K562 (cell line): Measurements from ENCODE around the gene CRYAB. TPM values are rescaled to one million over a fixed set of nuclear protein-coding genes. Genes with fewer than 3 reads are reported as not detected.
A peak's percentile ranks its signal among the peaks of the same experiment; 100 is the strongest.

ENCODE experiments used
- BRCA1 ChIP-seq, 2 experiments: fragments of 450-650 bp in 1 of 2; sonication (generic) in 1 of 2; formaldehyde crosslinking in 1 of 2; IDR thresholded peaks; 2 replicates each; pipeline versions ENCODE4 v1.5.0 to v1.6.1; 2017 to 2020; ENCODE audit warnings: mild to moderate bottlenecking in 1 of 2, missing genetic modification reagents in 1 of 2
- CTCF ChIP-seq, 3 experiments: IDR thresholded peaks in 2 of 3; conservative IDR thresholded peaks in 1 of 3; 2 replicates each; pipeline ENCODE4 v1.5.1; 2011 to 2012; ENCODE audit warnings: low read length in 3 of 3, mild to moderate bottlenecking in 3 of 3, control low read depth in 2 of 3, improper control_type of control experiment in 1 of 3, inconsistent platforms in 1 of 3, low read depth in 1 of 3, mixed read lengths in 1 of 3, moderate library complexity in 1 of 3; ENCODE audit not compliant: insufficient read depth in 2 of 3
- EZH2 ChIP-seq: IDR thresholded peaks from 2 replicates; pipeline ENCODE4 v1.6.1; 2012; ENCODE audit warnings: low read depth, mild to moderate bottlenecking, inconsistent platforms, low read length, borderline replicate concordance
- GABPB2 ChIP-seq: fragments of 250-450 bp; sonication (Bioruptor Pico); conservative IDR thresholded peaks from 2 replicates; pipeline ENCODE4 v1.5.1; 2021; ENCODE audit warnings: mild to moderate bottlenecking
- IRF1 ChIP-seq: sonication (generic); formaldehyde crosslinking; IDR thresholded peaks from 2 replicates; pipeline ENCODE4 v1.8.0; 2022; ENCODE audit warnings: missing genetic modification reagents, mild to moderate bottlenecking, borderline replicate concordance
- MED1 ChIP-seq: sonication (generic); formaldehyde crosslinking; IDR thresholded peaks from 2 replicates; pipeline ENCODE4 v1.8.1; 2023; ENCODE audit warnings: missing genetic modification reagents, borderline replicate concordance
- NBN ChIP-seq: fragments of 450-650 bp; IDR thresholded peaks from 2 replicates; pipeline ENCODE4 v1.6.1; 2016; ENCODE audit warnings: low read depth, mild to moderate bottlenecking
- POLR2AphosphoS5 ChIP-seq: IDR thresholded peaks from 2 replicates; pipeline ENCODE4 v1.6.1; 2011; ENCODE audit warnings: mild to moderate bottlenecking, low read depth, low read length, moderate library complexity; ENCODE audit not compliant: control insufficient read depth, insufficient read depth
- SAFB ChIP-seq: fragments of 200-400 bp; formaldehyde crosslinking; IDR thresholded peaks from 2 replicates; pipeline ENCODE4 v1.6.1; 2017; ENCODE audit warnings: low read depth, low read length, borderline replicate concordance
- SMAD4 ChIP-seq: fragments of 250-450 bp; sonication (Bioruptor Pico); conservative IDR thresholded peaks from 2 replicates; pipeline ENCODE4 v1.8.0; 2021; ENCODE audit warnings: inconsistent platforms, mild to moderate bottlenecking, moderate library complexity
- THRB ChIP-seq: fragments of 450-650 bp; formaldehyde crosslinking; conservative IDR thresholded peaks from 2 replicates; pipeline ENCODE4 v1.4.0; 2022; ENCODE audit warnings: mild to moderate bottlenecking, missing genetic modification characterization
- ZBTB11 ChIP-seq, 3 experiments: fragments of 200-800 bp in 1 of 3; fragments of 250-450 bp in 1 of 3; fragments of 450-650 bp in 1 of 3; sonication (Bioruptor Pico) in 1 of 3; sonication (Bioruptor generic) in 1 of 3; formaldehyde crosslinking in 1 of 3; IDR thresholded peaks; 2 replicates each; pipeline versions ENCODE4 v1.6.1 to v1.8.0; 2016 to 2022; ENCODE audit warnings: mild to moderate bottlenecking in 2 of 3, missing genetic modification characterization in 2 of 3, missing compliant biosample characterization in 1 of 3, moderate library complexity in 1 of 3
- ZNF165 ChIP-seq: fragments of 250-450 bp; sonication (Bioruptor Pico); IDR thresholded peaks from 2 replicates; pipeline ENCODE4 v1.4.0; 2020; ENCODE audit warnings: borderline replicate concordance
- ZNF232 ChIP-seq: sonication (generic); formaldehyde crosslinking; IDR thresholded peaks from 2 replicates; pipeline ENCODE4 v1.8.0; 2022; ENCODE audit warnings: mild to moderate bottlenecking, missing genetic modification reagents
- ZNF280B ChIP-seq: fragments of 250-450 bp; sonication (Bioruptor Pico); IDR thresholded peaks from 2 replicates; pipeline ENCODE4 v1.5.1; 2021; ENCODE audit warnings: mild to moderate bottlenecking
- ZNF316 ChIP-seq: fragments of 450-650 bp; IDR thresholded peaks from 2 replicates; pipeline ENCODE4 v1.6.1; 2016
- ZNF436 ChIP-seq: fragments of 250-450, 450-650 bp; sonication (Bioruptor Pico); formaldehyde crosslinking; IDR thresholded peaks from 2 replicates; pipeline ENCODE4 v1.7.0; 2020; ENCODE audit warnings: mild to moderate bottlenecking
- polyA plus RNA-seq, 8 experiments: library from polyadenylated mRNA; depleted of rRNA in 4 of 8; stranded (reverse) in 5 of 8; unstranded in 3 of 8; fragments of >200 nt; fragmentation: Nextera tagmentation in 2 of 8; fragmentation: Illumina TruSeq in 1 of 8; extraction: Ambion mirVana in 2 of 8; extraction: Trizol in 1 of 8; gene quantifications; 2 replicates each; pipeline versions ENCODE4 v1.2.1 to v1.2.3, GENCODE V29; 2011 to 2014; ENCODE audit warnings: inconsistent platforms in 1 of 8, missing spikeins in 1 of 8
- total RNA-seq, 7 experiments: library from RNA; depleted of rRNA in 6 of 7; stranded (reverse); fragments of >200 nt in 6 of 7; fragmentation: Illumina TruSeq in 2 of 7; extraction: Trizol in 2 of 7; gene quantifications; 2 replicates each; pipeline versions ENCODE4 v1.2.1 to v1.2.3, GENCODE V29; 2011 to 2021; ENCODE audit warnings: low replicate concordance in 1 of 7

CRYAB gene
- total and polyA plus RNA-seq, 9 of the 15 experiments (the other 6 are each of a cell fraction or from before 2014, with no cell fraction given) = 0.83 to 7.5 (median 3.6) TPM

GRCh38 chr11:111878849-111879636 is 32.5 kb downstream of the CRYAB start, which contains the start of the genes CFAP68 and FDXACB1 (continued):
- TF ChIP-seq CTCF (IDR thresholded peaks at IDR 0.05 in 2 of 3, conservative IDR thresholded peaks at IDR 0.05 in 1 of 3; ENCODE audit: insufficient read depth in 2 of 3, low read depth in 1 of 3, low read length in 3 of 3) (peak; percentile 95 to 98 (median 98)), THRB (CRISPR knock-in tag) (0 out of 2 replicates have a peak, but pooled peaks have one; percentile 21), ZBTB11 (CRISPR knock-in tag; IDR thresholded peaks at IDR 0.05) (peak in 2 of 3 experiments; percentile 30 to 80; a peak in 3 of 6 replicates), SMAD4 (CRISPR knock-in tag) (peak; percentile 100), ZNF280B (CRISPR knock-in tag) (no peak), NBN (peak; percentile 98), SAFB (peak; percentile 80), EZH2 (no peak), BRCA1 (IDR thresholded peaks at IDR 0.05) (no peak), BRCA1 (CRISPR knock-in tag; IDR thresholded peaks at IDR 0.05) (no peak), GABPB2 (CRISPR knock-in tag) (no peak), IRF1 (CRISPR knock-in tag) (no peak), ZNF165 (CRISPR knock-in tag) (no peak), MED1 (CRISPR knock-in tag) (no peak), ZNF436 (CRISPR knock-in tag) (no peak), ZNF232 (CRISPR knock-in tag) (no peak), ZNF316 (no peak), POLR2AphosphoS5 (peak; percentile 59)
